AG09309 (cell line): Measurements from ENCODE around the gene CXCR4.

Experiments
- DNase-seq: peaks from one replicate; pipeline ENCODE4 v3.0.0-alpha.2; 2010; ENCODE audit warnings: low read depth
- H3K4me3 ChIP-seq: 2 replicates; pipeline ENCODE4 v1.5.1; 2011; ENCODE audit warnings: mild to moderate bottlenecking, low read depth, low read length, moderate library complexity; ENCODE audit not compliant: control insufficient read depth
- CTCF ChIP-seq: IDR thresholded peaks from 2 replicates; pipeline ENCODE4 v1.5.1; 2011; ENCODE audit warnings: mild to moderate bottlenecking, low read depth, low read length, inconsistent platforms; ENCODE audit not compliant: insufficient read depth, control insufficient read depth; ENCODE audit errors: missing control alignments

Gene CXCR4

GRCh38 chr2:136122661-136123060 lies 4.7 kb upstream of the CXCR4 start:
- DNase-seq = no peak
- H3K4me3 ChIP-seq = no peak overlapping the region
- no peak for TF ChIP-seq CTCF

- TF ChIP-seq CTCF = no peak
- no peak for DNase-seq
- no peak overlapping the region for H3K4me3 ChIP-seq
Measured at GRCh38 chr2:136121204-136121910, 3.4 kb upstream of the CXCR4 start.

- no peak for TF ChIP-seq CTCF
- no peak overlapping the region for H3K4me3 ChIP-seq
- no peak for DNase-seq
Measured at GRCh38 chr2:136119717-136120675, 2.0 kb upstream of the CXCR4 start.

- no peak for DNase-seq
- H3K4me3 ChIP-seq = no peak overlapping the region
- TF ChIP-seq CTCF = no peak
Measured at GRCh38 chr2:136118819-136119716, 1.1 kb upstream of the CXCR4 start.

- no peak for TF ChIP-seq CTCF
- DNase-seq = no peak
- no peak overlapping the region; the same call in none of the 2 replicates for H3K4me3 ChIP-seq
Measured at GRCh38 chr2:136117391-136117841, 533 bp downstream of the CXCR4 start.
